Peyer's patch (tissue), 4 donors: ENCODE data around the gene UBIAD1.

Experiments used
- POLR2A ChIP-seq, 2 donors: fragments of 450-650 bp; IDR thresholded peaks; one replicate each; pipeline ENCODE4 v1.5.1; 2017; ENCODE audit warnings: antibody characterized with exemption in 2 of 2, mild to moderate bottlenecking in 2 of 2, moderate library complexity in 2 of 2
- TF ChIP-seq, protein P1 (sequence below), 6 experiments: fragments of 450-650 bp in 4 of 6; fragments of 200-600 bp in 2 of 6; sonication (generic) in 1 of 6; IDR thresholded peaks; one replicate each; pipeline ENCODE4 v1.5.1; 2017 to 2019; ENCODE audit warnings: antibody characterized with exemption in 6 of 6, mild to moderate bottlenecking in 3 of 6, moderate library complexity in 1 of 6

DNA sequence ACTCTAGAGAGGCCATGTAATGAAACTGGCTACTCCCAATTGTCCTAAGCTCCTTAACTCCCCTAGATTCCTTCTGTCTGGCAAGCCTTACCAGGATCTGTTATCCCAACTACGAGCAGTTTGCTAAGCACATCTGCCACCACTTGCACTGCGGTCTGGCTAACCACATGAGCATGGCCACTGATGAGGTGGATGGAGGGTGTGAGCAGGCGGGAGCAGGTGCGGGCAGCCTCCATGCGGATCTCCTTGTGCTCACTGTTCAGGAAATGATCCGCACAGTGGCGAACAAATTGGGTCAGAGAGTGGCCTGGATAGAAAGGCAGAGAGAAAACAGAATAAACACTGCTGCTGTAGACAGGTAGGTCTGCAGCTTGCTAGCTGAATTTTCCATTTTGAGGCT, 34.7 kb upstream of the UBIAD1 start:
- TF ChIP-seq, protein P1, sequence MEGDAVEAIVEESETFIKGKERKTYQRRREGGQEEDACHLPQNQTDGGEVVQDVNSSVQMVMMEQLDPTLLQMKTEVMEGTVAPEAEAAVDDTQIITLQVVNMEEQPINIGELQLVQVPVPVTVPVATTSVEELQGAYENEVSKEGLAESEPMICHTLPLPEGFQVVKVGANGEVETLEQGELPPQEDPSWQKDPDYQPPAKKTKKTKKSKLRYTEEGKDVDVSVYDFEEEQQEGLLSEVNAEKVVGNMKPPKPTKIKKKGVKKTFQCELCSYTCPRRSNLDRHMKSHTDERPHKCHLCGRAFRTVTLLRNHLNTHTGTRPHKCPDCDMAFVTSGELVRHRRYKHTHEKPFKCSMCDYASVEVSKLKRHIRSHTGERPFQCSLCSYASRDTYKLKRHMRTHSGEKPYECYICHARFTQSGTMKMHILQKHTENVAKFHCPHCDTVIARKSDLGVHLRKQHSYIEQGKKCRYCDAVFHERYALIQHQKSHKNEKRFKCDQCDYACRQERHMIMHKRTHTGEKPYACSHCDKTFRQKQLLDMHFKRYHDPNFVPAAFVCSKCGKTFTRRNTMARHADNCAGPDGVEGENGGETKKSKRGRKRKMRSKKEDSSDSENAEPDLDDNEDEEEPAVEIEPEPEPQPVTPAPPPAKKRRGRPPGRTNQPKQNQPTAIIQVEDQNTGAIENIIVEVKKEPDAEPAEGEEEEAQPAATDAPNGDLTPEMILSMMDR (IDR thresholded peaks at IDR 0.05), result no peak
- no peak for TF ChIP-seq POLR2A (IDR thresholded peaks at IDR 0.05)
